Measurements from ENCODE around the gene TUT4. TPM values are rescaled to one million over a fixed set of nuclear protein-coding genes. Genes with fewer than 3 reads are reported as not detected.

TUT4 gene
- total RNA-seq, 1 experiment from 2014 or later: 37.4 TPM

DNA sequence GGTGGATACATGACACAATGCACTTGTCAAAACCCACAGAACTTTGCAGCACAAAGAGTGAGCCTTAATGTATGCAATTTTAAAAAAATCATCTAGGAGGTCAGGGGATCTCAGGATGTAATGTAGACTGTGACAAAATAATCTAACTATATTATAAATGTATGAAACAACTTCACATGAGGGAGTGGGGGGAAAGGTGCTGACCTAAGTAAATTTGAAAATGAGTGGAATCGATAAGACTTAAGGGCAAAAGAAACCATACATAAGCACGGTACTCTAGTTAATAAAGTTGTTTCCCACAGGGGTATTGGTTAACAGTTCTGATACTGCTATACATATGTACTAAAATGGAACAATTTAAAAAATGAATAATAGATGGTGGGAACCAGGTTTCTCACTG, 83.8 kb downstream of the TUT4 start:
- CTCF ChIA-PET: no interaction called here
- BruUV-seq (replicated peaks): no TSS peak
- H3F3A ChIP-seq (ENCODE audit: low read length, unreplicated experiment): no peaks in the 10 kb centered on the region

DNA sequence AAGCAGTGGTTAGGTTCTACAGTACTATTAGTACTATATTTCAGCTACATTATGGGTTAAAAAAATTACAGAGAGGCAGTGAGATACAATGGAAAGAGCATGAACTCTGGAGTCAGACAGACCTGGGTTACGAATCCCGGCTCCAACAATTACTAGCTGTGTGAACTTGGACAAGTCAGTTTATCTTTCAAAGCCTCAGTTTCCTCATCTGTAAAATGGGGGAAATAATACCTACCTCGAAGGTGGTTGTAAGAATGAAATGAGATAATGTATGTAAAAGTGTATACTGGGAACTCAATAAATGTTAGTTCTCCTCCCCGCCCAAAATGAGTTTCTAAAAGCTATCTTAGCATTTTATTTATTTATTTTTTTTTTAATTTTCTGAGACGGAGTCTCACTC, 89.0 kb downstream of the TUT4 start:
- ATAC-seq: no peak
- Histone ChIP-seq H4K20me1 (ENCODE audit: low read length) (no peaks in the 10 kb centered on the region), H3K4me1 (ENCODE audit: insufficient read depth, low read length) (no peaks in the 10 kb centered on the region), H2AFZ (ENCODE audit: low read length) (no peak overlapping the region), H3K9me3 (ENCODE audit: low read length) (no peaks in the 10 kb centered on the region), H3K4me2 (ENCODE audit: low read length) (no peak overlapping the region), H3F3A (ENCODE audit: low read length, unreplicated experiment) (no peaks in the 10 kb centered on the region), H3K9me2 (replicated peaks; ENCODE audit: low read length) (no peaks in the 10 kb centered on the region), H3K9ac (ENCODE audit: low read length) (no peak overlapping the region), H3K27me3 (ENCODE audit: low read length) (no peaks in the 10 kb centered on the region), H3K36me3 (ENCODE audit: low read depth, low read length) (no peaks in the 10 kb centered on the region), H3K4me3 (ENCODE audit: low read length) (no peak overlapping the region), H3K27ac (ENCODE audit: low read length) (no peak overlapping the region), H3K79me2 (ENCODE audit: low read length) (no peaks in the 10 kb centered on the region)
- ChIA-PET POLR2A (ENCODE audit: unreplicated experiment) (no interaction called here), CTCF (no interaction called here)
- intact Hi-C loops (cut with micrococcal nuclease): no loop called here
- no peak for TF ChIP-seq EZH2 (IDR thresholded peaks at IDR 0.05; ENCODE audit: low read length, unreplicated experiment)
- TF ChIP-seq, protein P1, sequence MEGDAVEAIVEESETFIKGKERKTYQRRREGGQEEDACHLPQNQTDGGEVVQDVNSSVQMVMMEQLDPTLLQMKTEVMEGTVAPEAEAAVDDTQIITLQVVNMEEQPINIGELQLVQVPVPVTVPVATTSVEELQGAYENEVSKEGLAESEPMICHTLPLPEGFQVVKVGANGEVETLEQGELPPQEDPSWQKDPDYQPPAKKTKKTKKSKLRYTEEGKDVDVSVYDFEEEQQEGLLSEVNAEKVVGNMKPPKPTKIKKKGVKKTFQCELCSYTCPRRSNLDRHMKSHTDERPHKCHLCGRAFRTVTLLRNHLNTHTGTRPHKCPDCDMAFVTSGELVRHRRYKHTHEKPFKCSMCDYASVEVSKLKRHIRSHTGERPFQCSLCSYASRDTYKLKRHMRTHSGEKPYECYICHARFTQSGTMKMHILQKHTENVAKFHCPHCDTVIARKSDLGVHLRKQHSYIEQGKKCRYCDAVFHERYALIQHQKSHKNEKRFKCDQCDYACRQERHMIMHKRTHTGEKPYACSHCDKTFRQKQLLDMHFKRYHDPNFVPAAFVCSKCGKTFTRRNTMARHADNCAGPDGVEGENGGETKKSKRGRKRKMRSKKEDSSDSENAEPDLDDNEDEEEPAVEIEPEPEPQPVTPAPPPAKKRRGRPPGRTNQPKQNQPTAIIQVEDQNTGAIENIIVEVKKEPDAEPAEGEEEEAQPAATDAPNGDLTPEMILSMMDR (conservative IDR thresholded peaks at IDR 0.05; ENCODE audit: low read depth, low read length): no peak
- TF ChIP-seq EZH2phosphoT487 (IDR thresholded peaks at IDR 0.05; ENCODE audit: borderline replicate concordance, low read length): no peak
- BruUV-seq (replicated peaks): no TSS peak
- DNase-seq: no peak

More for the DNA sequence above, 83.8 kb downstream of the TUT4 start:
- no peak for ATAC-seq
- intact Hi-C loops (cut with micrococcal nuclease): no loop called here
- H3K27ac ChIP-seq (ENCODE audit: low read length): no peak overlapping the region
- H3K36me3 ChIP-seq (ENCODE audit: low read depth, low read length): no peaks in the 10 kb centered on the region
- H3K4me2 ChIP-seq (ENCODE audit: low read length): no peak overlapping the region
- no peaks in the 10 kb centered on the region for H3K9me2 ChIP-seq (replicated peaks; ENCODE audit: low read length)
- no peaks in the 10 kb centered on the region for H3K79me2 ChIP-seq (ENCODE audit: low read length)
- no peaks in the 10 kb centered on the region for H4K20me1 ChIP-seq (ENCODE audit: low read length)
- DNase-seq: no peak
- H3K9me3 ChIP-seq (ENCODE audit: low read length): no peaks in the 10 kb centered on the region
- H3K4me1 ChIP-seq (ENCODE audit: insufficient read depth, low read length): no peaks in the 10 kb centered on the region
- POLR2A ChIA-PET (ENCODE audit: unreplicated experiment): no interaction called here
- H3K9ac ChIP-seq (ENCODE audit: low read length): no peak overlapping the region
- H2AFZ ChIP-seq (ENCODE audit: low read length): no peak overlapping the region
- TF ChIP-seq, protein P1 (conservative IDR thresholded peaks at IDR 0.05; ENCODE audit: low read depth, low read length): no peak
- TF ChIP-seq EZH2phosphoT487 (IDR thresholded peaks at IDR 0.05; ENCODE audit: borderline replicate concordance, low read length) (no peak), EZH2 (IDR thresholded peaks at IDR 0.05; ENCODE audit: low read length, unreplicated experiment) (no peak)
- no peaks in the 10 kb centered on the region for H3K27me3 ChIP-seq (ENCODE audit: low read length)
- H3K4me3 ChIP-seq (ENCODE audit: low read length): no peak overlapping the region

DNA sequence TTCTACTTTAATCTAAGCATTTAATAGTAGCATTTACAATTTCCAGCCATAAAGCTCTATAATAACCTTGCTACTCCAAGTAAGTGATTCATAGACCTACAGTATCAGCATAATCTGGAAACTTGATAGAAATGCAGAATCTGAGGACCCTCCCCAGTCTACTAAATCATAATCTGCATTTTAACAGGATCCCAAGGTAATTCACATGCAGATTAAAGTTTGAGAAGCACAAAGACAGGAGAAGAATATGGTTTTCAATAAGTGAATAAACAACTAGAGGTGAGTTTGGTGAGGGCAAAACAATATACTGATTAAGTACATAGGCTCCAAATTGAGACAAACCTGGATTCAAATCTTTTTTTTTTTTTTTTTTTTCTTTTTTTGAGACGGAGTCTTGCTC, 91.1 kb downstream of the TUT4 start:
- DNase-seq (no peak), ATAC-seq (no peak)
- Histone ChIP-seq H3K4me1 (ENCODE audit: insufficient read depth, low read length) (no peaks in the 10 kb centered on the region), H3K36me3 (ENCODE audit: low read depth, low read length) (peaks cover 3% of the 10 kb centered on the region; the same call in 1 of the 2 replicates), H3K27me3 (ENCODE audit: low read length) (no peaks in the 10 kb centered on the region), H3K9me3 (ENCODE audit: low read length) (no peaks in the 10 kb centered on the region), H3K4me2 (ENCODE audit: low read length) (no peak overlapping the region), H3K79me2 (ENCODE audit: low read length) (no peaks in the 10 kb centered on the region), H4K20me1 (ENCODE audit: low read length) (no peaks in the 10 kb centered on the region), H3K9me2 (replicated peaks; ENCODE audit: low read length) (no peaks in the 10 kb centered on the region), H3K27ac (ENCODE audit: low read length) (no peak overlapping the region), H3K9ac (ENCODE audit: low read length) (no peak overlapping the region), H3F3A (ENCODE audit: low read length, unreplicated experiment) (no peaks in the 10 kb centered on the region), H3K4me3 (ENCODE audit: low read length) (no peak overlapping the region), H2AFZ (ENCODE audit: low read length) (no peak overlapping the region)
- CTCF ChIA-PET: no interaction called here
- no TSS peak for BruUV-seq (replicated peaks)
- intact Hi-C loops (cut with micrococcal nuclease): no loop called here
- POLR2A ChIA-PET (ENCODE audit: unreplicated experiment): no interaction called here
- TF ChIP-seq EZH2 (IDR thresholded peaks at IDR 0.05; ENCODE audit: low read length, unreplicated experiment): no peak
